GM23338 (cell line): Measurements from ENCODE around the gene USP20. TPM values are rescaled to one million over a fixed set of nuclear protein-coding genes. Genes with fewer than 3 reads are reported as not detected.

Source experiments
- ATAC-seq: fragments of 200-7000 bp; cut with Tn5 transposase; 3 replicates; pipeline ENCODE4 v1.9.1; 2020
- DNase-seq: peaks from one replicate; pipeline ENCODE4 v3.0.0-alpha.2; 2015; ENCODE audit warnings: low spot score
- H2AFZ ChIP-seq: fragments of 200-600 bp; sonication (generic); 2 replicates; pipeline ENCODE4 v1.8.0; 2016; ENCODE audit warnings: antibody characterized with exemption, mild to moderate bottlenecking, moderate library complexity
- H3F3A ChIP-seq: fragments of 200-600 bp; sonication (generic); replicated peaks from 2 replicates; pipeline ENCODE4 v1.8.0; 2017; ENCODE audit warnings: antibody characterized with exemption, mixed run types, low read depth
- H3K27ac ChIP-seq: fragments of 200-600 bp; sonication (generic); 2 replicates; pipeline ENCODE4 v1.6.1; 2016; ENCODE audit warnings: low read depth
- H3K27me3 ChIP-seq: fragments of 200-600 bp; sonication (generic); 2 replicates; pipeline ENCODE4 v1.8.0; 2016; ENCODE audit warnings: mild to moderate bottlenecking, mixed run types, moderate library complexity; ENCODE audit not compliant: insufficient read depth
- H3K36me3 ChIP-seq: fragments of 200-600 bp; sonication (generic); 2 replicates; pipeline ENCODE4 v1.8.0; 2016; ENCODE audit warnings: mild to moderate bottlenecking; ENCODE audit not compliant: insufficient read depth
- H3K4me1 ChIP-seq: fragments of 200-600 bp; sonication (generic); 2 replicates; pipeline ENCODE4 v1.8.0; 2016; ENCODE audit warnings: mild to moderate bottlenecking, moderate library complexity; ENCODE audit not compliant: insufficient read depth
- H3K4me2 ChIP-seq: fragments of 200-600 bp; sonication (generic); 2 replicates; pipeline ENCODE4 v1.7.1; 2017; ENCODE audit warnings: mixed run types
- H3K4me3 ChIP-seq: fragments of 200-600 bp; sonication (generic); 2 replicates; pipeline ENCODE4 v1.6.1; 2016; ENCODE audit warnings: mixed run types
- H3K79me2 ChIP-seq: fragments of 200-600 bp; sonication (generic); replicated peaks from 2 replicates; pipeline ENCODE4 v1.8.0; 2017; ENCODE audit warnings: mild to moderate bottlenecking; ENCODE audit not compliant: insufficient read depth
- H3K9me2 ChIP-seq: fragments of 200-600 bp; sonication (generic); 2 replicates; pipeline ENCODE4 v1.8.0; 2017; ENCODE audit not compliant: insufficient read depth
- H4K20me1 ChIP-seq: fragments of 200-600 bp; sonication (generic); replicated peaks from 2 replicates; pipeline ENCODE4 v1.8.0; 2017; ENCODE audit warnings: mild to moderate bottlenecking; ENCODE audit not compliant: insufficient read depth
- H3K27ac Mint-ChIP-seq: 2 replicates; pipeline ENCODE4 v1.8.0; 2020; ENCODE audit warnings: inconsistent platforms, mild to moderate bottlenecking, moderate library complexity, mixed read lengths
- H3K27me3 Mint-ChIP-seq: 3 replicates; pipeline ENCODE4 v1.8.0; 2022; ENCODE audit warnings: low read depth, mild to moderate bottlenecking, moderate library complexity, mixed read lengths, inconsistent platforms; ENCODE audit not compliant: insufficient read depth, poor library complexity
- H3K36me3 Mint-ChIP-seq: 3 replicates; pipeline ENCODE4 v1.8.0; 2021; ENCODE audit warnings: low read depth, mild to moderate bottlenecking, inconsistent platforms, moderate library complexity, mixed read lengths
- H3K4me1 Mint-ChIP-seq: 3 replicates; pipeline ENCODE4 v1.8.0; 2020; ENCODE audit warnings: mild to moderate bottlenecking, inconsistent platforms, mixed read lengths
- H3K4me3 Mint-ChIP-seq: 3 replicates; pipeline ENCODE4 v1.8.0; 2021; ENCODE audit warnings: moderate library complexity, mild to moderate bottlenecking, inconsistent platforms, mixed read lengths
- H3K9me3 Mint-ChIP-seq: 3 replicates; pipeline ENCODE4 v1.8.0; 2020; ENCODE audit warnings: moderate library complexity, mild to moderate bottlenecking, inconsistent platforms, mixed read lengths
- CREB1 ChIP-seq: fragments of 250-450 bp; sonication (Bioruptor Pico); IDR thresholded peaks from 2 replicates; pipeline ENCODE4 v1.5.0; 2020; ENCODE audit warnings: low read depth, mild to moderate bottlenecking, moderate library complexity
- ETS1 ChIP-seq: IDR thresholded peaks from 2 replicates; pipeline ENCODE4 v1.6.1; 2016; ENCODE audit warnings: antibody characterized with exemption
- EZH2phosphoT487 ChIP-seq: fragments of 200-600 bp; sonication (generic); IDR thresholded peaks from one replicate; pipeline ENCODE4 v1.8.1; 2018; ENCODE audit warnings: antibody characterized with exemption; ENCODE audit not compliant: unreplicated experiment
- JUNB ChIP-seq: IDR thresholded peaks from one replicate; pipeline ENCODE4 v1.6.1; 2016; ENCODE audit warnings: antibody characterized with exemption; ENCODE audit not compliant: unreplicated experiment
- POLR2AphosphoS5 ChIP-seq: IDR thresholded peaks from 2 replicates; pipeline ENCODE4 v1.6.1; 2016; ENCODE audit warnings: antibody characterized with exemption, low read depth
- REST ChIP-seq: IDR thresholded peaks from one replicate; pipeline ENCODE4 v1.6.1; 2018; ENCODE audit warnings: antibody characterized with exemption; ENCODE audit not compliant: unreplicated experiment
- STAT1 ChIP-seq: IDR thresholded peaks from one replicate; pipeline ENCODE4 v1.6.1; 2016; ENCODE audit warnings: antibody characterized with exemption; ENCODE audit not compliant: unreplicated experiment
- ZNF114 ChIP-seq: fragments of 250-450 bp; sonication (Bioruptor Pico); IDR thresholded peaks from 2 replicates; pipeline ENCODE4 v1.5.0; 2020; ENCODE audit warnings: mild to moderate bottlenecking, moderate library complexity
- ZNF331 ChIP-seq: fragments of 250-450 bp; sonication (Bioruptor Pico); IDR thresholded peaks from 2 replicates; pipeline ENCODE4 v1.5.0; 2020; ENCODE audit warnings: low read depth, mild to moderate bottlenecking, moderate library complexity
- ZNF462 ChIP-seq: fragments of 250-450 bp; sonication (Bioruptor Pico); IDR thresholded peaks from 2 replicates; pipeline ENCODE4 v1.5.0; 2020; ENCODE audit warnings: mild to moderate bottlenecking, moderate library complexity
- polyA plus RNA-seq: library from polyadenylated mRNA; unstranded; fragments of >200 nt; fragmentation: Nextera tagmentation; extraction: Ambion mirVana; gene quantifications from 2 replicates; pipeline ENCODE4 v1.2.1, GENCODE V29; 2016
- total RNA-seq: library from RNA; depleted of rRNA; stranded (reverse); fragments of >200 nt; shearing (Covaris generic); gene quantifications from 2 replicates; pipeline ENCODE4 v1.2.3, GENCODE V29; 2014

USP20 gene
- total and polyA plus RNA-seq, 2 experiments from 2014 or later, result 10.4 to 13.0 TPM

GRCh38 chr9:129901993-129902739 lies 66.9 kb downstream of the USP20 start (continued):
- TF ChIP-seq ETS1 (no peak), EZH2phosphoT487 (no peak), REST (no peak), ZNF114 (CRISPR knock-in tag) (no peak), POLR2AphosphoS5 (no peak), STAT1 (no peak)

- H3K4me3 Mint-ChIP-seq, result no peak overlapping the region
- H3K27ac Mint-ChIP-seq, result no peak overlapping the region
- H3K4me2 ChIP-seq, result no peak overlapping the region
- H3K36me3 Mint-ChIP-seq, result peaks cover 42% of the 10 kb centered on the region
- H3F3A ChIP-seq, result no peaks in the 10 kb centered on the region
- H3K27ac ChIP-seq, result no peak overlapping the region
- H3K79me2 ChIP-seq, result no peaks in the 10 kb centered on the region
- no peaks in the 10 kb centered on the region for H3K9me2 ChIP-seq
- DNase-seq, result no peak
- H3K4me1 ChIP-seq, result no peaks in the 10 kb centered on the region
- no peak overlapping the region for H2AFZ ChIP-seq
- no peaks in the 10 kb centered on the region for H4K20me1 ChIP-seq
- no peaks in the 10 kb centered on the region; the same call in 2 of the 3 replicates for H3K9me3 Mint-ChIP-seq
- no peak for ATAC-seq
- H3K4me3 ChIP-seq, result no peak overlapping the region
- H3K36me3 ChIP-seq, result peaks cover 8% of the 10 kb centered on the region
- H3K27me3 Mint-ChIP-seq, result peaks cover 9% of the 10 kb centered on the region
- H3K27me3 ChIP-seq, result no peaks in the 10 kb centered on the region
- H3K4me1 Mint-ChIP-seq, result peaks cover 5% of the 10 kb centered on the region; the same call in 2 of the 3 replicates
- TF ChIP-seq ZNF462 (CRISPR knock-in tag) (no peak), REST (no peak), JUNB (no peak), POLR2AphosphoS5 (no peak), ZNF331 (CRISPR knock-in tag) (no peak), EZH2phosphoT487 (no peak), CREB1 (CRISPR knock-in tag) (no peak)
Measured at GRCh38 chr9:129902740-129903134, 67.5 kb downstream of the USP20 start.
